GM23338 (cell line): ENCODE results near the gene IDE. TPM values are rescaled to one million over a fixed set of nuclear protein-coding genes. Genes with fewer than 3 reads are reported as not detected.

Source experiments
- ATAC-seq: fragments of 200-7000 bp; cut with Tn5 transposase; 3 replicates; pipeline ENCODE4 v1.9.1; 2020
- DNase-seq: peaks from one replicate; pipeline ENCODE4 v3.0.0-alpha.2; 2015; ENCODE audit warnings: low spot score
- H2AFZ ChIP-seq: fragments of 200-600 bp; sonication (generic); 2 replicates; pipeline ENCODE4 v1.8.0; 2016; ENCODE audit warnings: antibody characterized with exemption, mild to moderate bottlenecking, moderate library complexity
- H3F3A ChIP-seq: fragments of 200-600 bp; sonication (generic); replicated peaks from 2 replicates; pipeline ENCODE4 v1.8.0; 2017; ENCODE audit warnings: antibody characterized with exemption, mixed run types, low read depth
- H3K27ac ChIP-seq: fragments of 200-600 bp; sonication (generic); 2 replicates; pipeline ENCODE4 v1.6.1; 2016; ENCODE audit warnings: low read depth
- H3K27me3 ChIP-seq: fragments of 200-600 bp; sonication (generic); 2 replicates; pipeline ENCODE4 v1.8.0; 2016; ENCODE audit warnings: mild to moderate bottlenecking, mixed run types, moderate library complexity; ENCODE audit not compliant: insufficient read depth
- H3K36me3 ChIP-seq: fragments of 200-600 bp; sonication (generic); 2 replicates; pipeline ENCODE4 v1.8.0; 2016; ENCODE audit warnings: mild to moderate bottlenecking; ENCODE audit not compliant: insufficient read depth
- H3K4me1 ChIP-seq: fragments of 200-600 bp; sonication (generic); 2 replicates; pipeline ENCODE4 v1.8.0; 2016; ENCODE audit warnings: mild to moderate bottlenecking, moderate library complexity; ENCODE audit not compliant: insufficient read depth
- H3K4me2 ChIP-seq: fragments of 200-600 bp; sonication (generic); 2 replicates; pipeline ENCODE4 v1.7.1; 2017; ENCODE audit warnings: mixed run types
- H3K4me3 ChIP-seq: fragments of 200-600 bp; sonication (generic); 2 replicates; pipeline ENCODE4 v1.6.1; 2016; ENCODE audit warnings: mixed run types
- H3K79me2 ChIP-seq: fragments of 200-600 bp; sonication (generic); replicated peaks from 2 replicates; pipeline ENCODE4 v1.8.0; 2017; ENCODE audit warnings: mild to moderate bottlenecking; ENCODE audit not compliant: insufficient read depth
- H3K9me2 ChIP-seq: fragments of 200-600 bp; sonication (generic); 2 replicates; pipeline ENCODE4 v1.8.0; 2017; ENCODE audit not compliant: insufficient read depth
- H4K20me1 ChIP-seq: fragments of 200-600 bp; sonication (generic); replicated peaks from 2 replicates; pipeline ENCODE4 v1.8.0; 2017; ENCODE audit warnings: mild to moderate bottlenecking; ENCODE audit not compliant: insufficient read depth
- H3K27ac Mint-ChIP-seq: 2 replicates; pipeline ENCODE4 v1.8.0; 2020; ENCODE audit warnings: inconsistent platforms, mild to moderate bottlenecking, moderate library complexity, mixed read lengths
- H3K27me3 Mint-ChIP-seq: 3 replicates; pipeline ENCODE4 v1.8.0; 2022; ENCODE audit warnings: low read depth, mild to moderate bottlenecking, moderate library complexity, mixed read lengths, inconsistent platforms; ENCODE audit not compliant: insufficient read depth, poor library complexity
- H3K36me3 Mint-ChIP-seq: 3 replicates; pipeline ENCODE4 v1.8.0; 2021; ENCODE audit warnings: low read depth, mild to moderate bottlenecking, inconsistent platforms, moderate library complexity, mixed read lengths
- H3K4me1 Mint-ChIP-seq: 3 replicates; pipeline ENCODE4 v1.8.0; 2020; ENCODE audit warnings: mild to moderate bottlenecking, inconsistent platforms, mixed read lengths
- H3K4me3 Mint-ChIP-seq: 3 replicates; pipeline ENCODE4 v1.8.0; 2021; ENCODE audit warnings: moderate library complexity, mild to moderate bottlenecking, inconsistent platforms, mixed read lengths
- H3K9me3 Mint-ChIP-seq: 3 replicates; pipeline ENCODE4 v1.8.0; 2020; ENCODE audit warnings: moderate library complexity, mild to moderate bottlenecking, inconsistent platforms, mixed read lengths
- CREB1 ChIP-seq: fragments of 250-450 bp; sonication (Bioruptor Pico); IDR thresholded peaks from 2 replicates; pipeline ENCODE4 v1.5.0; 2020; ENCODE audit warnings: low read depth, mild to moderate bottlenecking, moderate library complexity
- EZH2 ChIP-seq: fragments of 200-600 bp; sonication (generic); IDR thresholded peaks from one replicate; pipeline ENCODE4 v1.8.0; 2017; ENCODE audit warnings: antibody characterized with exemption, mild to moderate bottlenecking, low read depth; ENCODE audit not compliant: unreplicated experiment
- JUNB ChIP-seq: IDR thresholded peaks from one replicate; pipeline ENCODE4 v1.6.1; 2016; ENCODE audit warnings: antibody characterized with exemption; ENCODE audit not compliant: unreplicated experiment
- POLR2AphosphoS5 ChIP-seq: IDR thresholded peaks from 2 replicates; pipeline ENCODE4 v1.6.1; 2016; ENCODE audit warnings: antibody characterized with exemption, low read depth
- STAT1 ChIP-seq: IDR thresholded peaks from one replicate; pipeline ENCODE4 v1.6.1; 2016; ENCODE audit warnings: antibody characterized with exemption; ENCODE audit not compliant: unreplicated experiment
- ZNF114 ChIP-seq: fragments of 250-450 bp; sonication (Bioruptor Pico); IDR thresholded peaks from 2 replicates; pipeline ENCODE4 v1.5.0; 2020; ENCODE audit warnings: mild to moderate bottlenecking, moderate library complexity
- ZNF331 ChIP-seq: fragments of 250-450 bp; sonication (Bioruptor Pico); IDR thresholded peaks from 2 replicates; pipeline ENCODE4 v1.5.0; 2020; ENCODE audit warnings: low read depth, mild to moderate bottlenecking, moderate library complexity
- polyA plus RNA-seq: library from polyadenylated mRNA; unstranded; fragments of >200 nt; fragmentation: Nextera tagmentation; extraction: Ambion mirVana; gene quantifications from 2 replicates; pipeline ENCODE4 v1.2.1, GENCODE V29; 2016
- total RNA-seq: library from RNA; depleted of rRNA; stranded (reverse); fragments of >200 nt; shearing (Covaris generic); gene quantifications from 2 replicates; pipeline ENCODE4 v1.2.3, GENCODE V29; 2014
- TF ChIP-seq, protein P1 (sequence below), 2 experiments: fragments of 200-600 bp in 1 of 2; sonication (generic) in 1 of 2; conservative IDR thresholded peaks; 2 replicates each; pipeline versions ENCODE4 v1.5.1 to v1.6.1; 2016 to 2017; ENCODE audit warnings: antibody characterized with exemption in 2 of 2, low read depth in 2 of 2, mild to moderate bottlenecking in 2 of 2, moderate library complexity in 1 of 2
- TF ChIP-seq, protein P2 (sequence below): fragments of 250-450 bp; sonication (Bioruptor Pico); IDR thresholded peaks from 2 replicates; pipeline ENCODE4 v1.5.0; 2020; ENCODE audit warnings: mild to moderate bottlenecking, moderate library complexity
- TF ChIP-seq, protein P3 (sequence below): IDR thresholded peaks from one replicate; pipeline ENCODE4 v1.6.1; 2018; ENCODE audit warnings: antibody characterized with exemption; ENCODE audit not compliant: unreplicated experiment
- TF ChIP-seq, protein P4 (sequence below): IDR thresholded peaks from 2 replicates; pipeline ENCODE4 v1.6.1; 2016; ENCODE audit warnings: antibody characterized with exemption

Gene IDE
- total and polyA plus RNA-seq, 2 experiments from 2014 or later = 12.9 to 36.3 TPM

DNA sequence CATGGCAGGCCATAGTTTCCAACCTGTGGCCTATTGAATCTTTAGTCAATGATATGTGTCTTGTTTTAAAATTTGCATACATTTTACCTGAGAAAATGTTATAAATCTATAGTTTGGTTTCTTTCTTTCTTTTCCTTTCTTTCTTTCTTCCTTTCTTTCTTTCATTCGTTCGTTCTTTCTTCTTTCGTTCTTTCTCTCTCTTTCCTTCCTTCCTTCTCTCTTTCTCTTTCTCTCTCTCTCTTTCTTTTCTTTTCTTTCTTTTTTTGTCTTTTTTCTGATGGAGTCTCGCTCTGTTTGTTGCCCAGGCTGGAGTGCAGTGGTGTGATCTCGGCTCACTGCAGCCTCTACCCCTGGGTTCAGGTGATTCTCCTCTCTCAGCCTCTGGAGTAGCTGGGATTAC is 133.3 kb downstream of the IDE start (continued):
- TF ChIP-seq, protein P1, sequence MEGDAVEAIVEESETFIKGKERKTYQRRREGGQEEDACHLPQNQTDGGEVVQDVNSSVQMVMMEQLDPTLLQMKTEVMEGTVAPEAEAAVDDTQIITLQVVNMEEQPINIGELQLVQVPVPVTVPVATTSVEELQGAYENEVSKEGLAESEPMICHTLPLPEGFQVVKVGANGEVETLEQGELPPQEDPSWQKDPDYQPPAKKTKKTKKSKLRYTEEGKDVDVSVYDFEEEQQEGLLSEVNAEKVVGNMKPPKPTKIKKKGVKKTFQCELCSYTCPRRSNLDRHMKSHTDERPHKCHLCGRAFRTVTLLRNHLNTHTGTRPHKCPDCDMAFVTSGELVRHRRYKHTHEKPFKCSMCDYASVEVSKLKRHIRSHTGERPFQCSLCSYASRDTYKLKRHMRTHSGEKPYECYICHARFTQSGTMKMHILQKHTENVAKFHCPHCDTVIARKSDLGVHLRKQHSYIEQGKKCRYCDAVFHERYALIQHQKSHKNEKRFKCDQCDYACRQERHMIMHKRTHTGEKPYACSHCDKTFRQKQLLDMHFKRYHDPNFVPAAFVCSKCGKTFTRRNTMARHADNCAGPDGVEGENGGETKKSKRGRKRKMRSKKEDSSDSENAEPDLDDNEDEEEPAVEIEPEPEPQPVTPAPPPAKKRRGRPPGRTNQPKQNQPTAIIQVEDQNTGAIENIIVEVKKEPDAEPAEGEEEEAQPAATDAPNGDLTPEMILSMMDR (conservative IDR thresholded peaks at IDR 0.05; ENCODE audit: low read depth in 2 of 2) = no peak
- no peak for TF ChIP-seq POLR2AphosphoS5

DNA sequence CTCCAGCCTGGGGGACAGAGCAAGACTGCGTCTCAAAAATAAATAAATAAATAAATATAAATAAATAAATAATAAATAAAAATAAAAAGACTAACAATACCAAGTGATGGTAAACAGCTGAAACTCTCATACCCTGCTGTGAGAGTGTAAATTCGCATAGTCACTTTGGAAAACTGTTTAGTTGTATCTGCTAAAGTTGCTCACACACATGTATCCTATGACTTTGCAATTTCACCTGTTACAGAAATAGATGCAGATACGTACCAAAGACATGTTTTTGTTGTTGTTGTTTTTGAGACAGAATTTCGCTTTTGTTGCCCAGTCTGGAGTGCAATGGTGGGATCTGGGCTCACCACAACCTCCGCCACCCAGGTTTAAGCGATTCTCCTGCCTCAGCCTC is 135.7 kb downstream of the IDE start:
- ATAC-seq = no peak
- Histone ChIP-seq H3K4me2 (no peak overlapping the region), H3K4me3 (no peak overlapping the region), H3F3A (no peaks in the 10 kb centered on the region), H3K27ac (no peak overlapping the region), H3K79me2 (no peaks in the 10 kb centered on the region), H3K4me1 (no peaks in the 10 kb centered on the region), H3K27me3 (no peaks in the 10 kb centered on the region), H2AFZ (no peak overlapping the region), H3K36me3 (no peaks in the 10 kb centered on the region), H3K9me2 (no peaks in the 10 kb centered on the region), H4K20me1 (no peaks in the 10 kb centered on the region)
- Mint-ChIP-seq H3K4me1 (no peaks in the 10 kb centered on the region; the same call in 2 of the 3 replicates), H3K27ac (no peak overlapping the region), H3K36me3 (no peaks in the 10 kb centered on the region), H3K27me3 (peaks cover 2% of the 10 kb centered on the region), H3K9me3 (no peaks in the 10 kb centered on the region), H3K4me3 (no peak overlapping the region)
- no peak for DNase-seq
- TF ChIP-seq JUNB (no peak), ZNF114 (CRISPR knock-in tag) (no peak), STAT1 (no peak), CREB1 (CRISPR knock-in tag) (no peak), ZNF331 (CRISPR knock-in tag) (no peak), EZH2 (no peak)
- TF ChIP-seq, protein P2, sequence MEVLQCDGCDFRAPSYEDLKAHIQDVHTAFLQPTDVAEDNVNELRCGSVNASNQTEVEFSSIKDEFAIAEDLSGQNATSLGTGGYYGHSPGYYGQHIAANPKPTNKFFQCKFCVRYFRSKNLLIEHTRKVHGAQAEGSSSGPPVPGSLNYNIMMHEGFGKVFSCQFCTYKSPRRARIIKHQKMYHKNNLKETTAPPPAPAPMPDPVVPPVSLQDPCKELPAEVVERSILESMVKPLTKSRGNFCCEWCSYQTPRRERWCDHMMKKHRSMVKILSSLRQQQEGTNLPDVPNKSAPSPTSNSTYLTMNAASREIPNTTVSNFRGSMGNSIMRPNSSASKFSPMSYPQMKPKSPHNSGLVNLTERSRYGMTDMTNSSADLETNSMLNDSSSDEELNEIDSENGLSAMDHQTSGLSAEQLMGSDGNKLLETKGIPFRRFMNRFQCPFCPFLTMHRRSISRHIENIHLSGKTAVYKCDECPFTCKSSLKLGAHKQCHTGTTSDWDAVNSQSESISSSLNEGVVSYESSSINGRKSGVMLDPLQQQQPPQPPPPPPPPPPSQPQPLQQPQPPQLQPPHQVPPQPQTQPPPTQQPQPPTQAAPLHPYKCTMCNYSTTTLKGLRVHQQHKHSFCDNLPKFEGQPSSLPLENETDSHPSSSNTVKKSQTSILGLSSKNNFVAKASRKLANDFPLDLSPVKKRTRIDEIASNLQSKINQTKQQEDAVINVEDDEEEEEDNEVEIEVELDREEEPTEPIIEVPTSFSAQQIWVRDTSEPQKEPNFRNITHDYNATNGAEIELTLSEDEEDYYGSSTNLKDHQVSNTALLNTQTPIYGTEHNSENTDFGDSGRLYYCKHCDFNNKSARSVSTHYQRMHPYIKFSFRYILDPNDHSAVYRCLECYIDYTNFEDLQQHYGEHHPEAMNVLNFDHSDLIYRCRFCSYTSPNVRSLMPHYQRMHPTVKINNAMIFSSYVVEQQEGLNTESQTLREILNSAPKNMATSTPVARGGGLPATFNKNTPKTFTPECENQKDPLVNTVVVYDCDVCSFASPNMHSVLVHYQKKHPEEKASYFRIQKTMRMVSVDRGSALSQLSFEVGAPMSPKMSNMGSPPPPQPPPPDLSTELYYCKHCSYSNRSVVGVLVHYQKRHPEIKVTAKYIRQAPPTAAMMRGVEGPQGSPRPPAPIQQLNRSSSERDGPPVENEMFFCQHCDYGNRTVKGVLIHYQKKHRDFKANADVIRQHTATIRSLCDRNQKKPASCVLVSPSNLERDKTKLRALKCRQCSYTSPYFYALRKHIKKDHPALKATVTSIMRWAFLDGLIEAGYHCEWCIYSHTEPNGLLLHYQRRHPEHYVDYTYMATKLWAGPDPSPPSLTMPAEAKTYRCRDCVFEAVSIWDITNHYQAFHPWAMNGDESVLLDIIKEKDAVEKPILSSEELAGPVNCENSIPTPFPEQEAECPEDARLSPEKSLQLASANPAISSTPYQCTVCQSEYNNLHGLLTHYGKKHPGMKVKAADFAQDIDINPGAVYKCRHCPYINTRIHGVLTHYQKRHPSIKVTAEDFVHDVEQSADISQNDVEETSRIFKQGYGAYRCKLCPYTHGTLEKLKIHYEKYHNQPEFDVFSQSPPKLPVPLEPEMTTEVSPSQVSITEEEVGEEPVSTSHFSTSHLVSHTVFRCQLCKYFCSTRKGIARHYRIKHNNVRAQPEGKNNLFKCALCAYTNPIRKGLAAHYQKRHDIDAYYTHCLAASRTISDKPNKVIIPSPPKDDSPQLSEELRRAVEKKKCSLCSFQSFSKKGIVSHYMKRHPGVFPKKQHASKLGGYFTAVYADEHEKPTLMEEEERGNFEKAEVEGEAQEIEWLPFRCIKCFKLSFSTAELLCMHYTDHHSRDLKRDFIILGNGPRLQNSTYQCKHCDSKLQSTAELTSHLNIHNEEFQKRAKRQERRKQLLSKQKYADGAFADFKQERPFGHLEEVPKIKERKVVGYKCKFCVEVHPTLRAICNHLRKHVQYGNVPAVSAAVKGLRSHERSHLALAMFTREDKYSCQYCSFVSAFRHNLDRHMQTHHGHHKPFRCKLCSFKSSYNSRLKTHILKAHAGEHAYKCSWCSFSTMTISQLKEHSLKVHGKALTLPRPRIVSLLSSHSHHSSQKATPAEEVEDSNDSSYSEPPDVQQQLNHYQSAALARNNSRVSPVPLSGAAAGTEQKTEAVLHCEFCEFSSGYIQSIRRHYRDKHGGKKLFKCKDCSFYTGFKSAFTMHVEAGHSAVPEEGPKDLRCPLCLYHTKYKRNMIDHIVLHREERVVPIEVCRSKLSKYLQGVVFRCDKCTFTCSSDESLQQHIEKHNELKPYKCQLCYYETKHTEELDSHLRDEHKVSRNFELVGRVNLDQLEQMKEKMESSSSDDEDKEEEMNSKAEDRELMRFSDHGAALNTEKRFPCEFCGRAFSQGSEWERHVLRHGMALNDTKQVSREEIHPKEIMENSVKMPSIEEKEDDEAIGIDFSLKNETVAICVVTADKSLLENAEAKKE (CRISPR knock-in tag) = no peak
- TF ChIP-seq, protein P1 (conservative IDR thresholded peaks at IDR 0.05; ENCODE audit: low read depth in 2 of 2) = no peak
- TF ChIP-seq, protein P3, sequence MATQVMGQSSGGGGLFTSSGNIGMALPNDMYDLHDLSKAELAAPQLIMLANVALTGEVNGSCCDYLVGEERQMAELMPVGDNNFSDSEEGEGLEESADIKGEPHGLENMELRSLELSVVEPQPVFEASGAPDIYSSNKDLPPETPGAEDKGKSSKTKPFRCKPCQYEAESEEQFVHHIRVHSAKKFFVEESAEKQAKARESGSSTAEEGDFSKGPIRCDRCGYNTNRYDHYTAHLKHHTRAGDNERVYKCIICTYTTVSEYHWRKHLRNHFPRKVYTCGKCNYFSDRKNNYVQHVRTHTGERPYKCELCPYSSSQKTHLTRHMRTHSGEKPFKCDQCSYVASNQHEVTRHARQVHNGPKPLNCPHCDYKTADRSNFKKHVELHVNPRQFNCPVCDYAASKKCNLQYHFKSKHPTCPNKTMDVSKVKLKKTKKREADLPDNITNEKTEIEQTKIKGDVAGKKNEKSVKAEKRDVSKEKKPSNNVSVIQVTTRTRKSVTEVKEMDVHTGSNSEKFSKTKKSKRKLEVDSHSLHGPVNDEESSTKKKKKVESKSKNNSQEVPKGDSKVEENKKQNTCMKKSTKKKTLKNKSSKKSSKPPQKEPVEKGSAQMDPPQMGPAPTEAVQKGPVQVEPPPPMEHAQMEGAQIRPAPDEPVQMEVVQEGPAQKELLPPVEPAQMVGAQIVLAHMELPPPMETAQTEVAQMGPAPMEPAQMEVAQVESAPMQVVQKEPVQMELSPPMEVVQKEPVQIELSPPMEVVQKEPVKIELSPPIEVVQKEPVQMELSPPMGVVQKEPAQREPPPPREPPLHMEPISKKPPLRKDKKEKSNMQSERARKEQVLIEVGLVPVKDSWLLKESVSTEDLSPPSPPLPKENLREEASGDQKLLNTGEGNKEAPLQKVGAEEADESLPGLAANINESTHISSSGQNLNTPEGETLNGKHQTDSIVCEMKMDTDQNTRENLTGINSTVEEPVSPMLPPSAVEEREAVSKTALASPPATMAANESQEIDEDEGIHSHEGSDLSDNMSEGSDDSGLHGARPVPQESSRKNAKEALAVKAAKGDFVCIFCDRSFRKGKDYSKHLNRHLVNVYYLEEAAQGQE = no peak
- TF ChIP-seq, protein P4, sequence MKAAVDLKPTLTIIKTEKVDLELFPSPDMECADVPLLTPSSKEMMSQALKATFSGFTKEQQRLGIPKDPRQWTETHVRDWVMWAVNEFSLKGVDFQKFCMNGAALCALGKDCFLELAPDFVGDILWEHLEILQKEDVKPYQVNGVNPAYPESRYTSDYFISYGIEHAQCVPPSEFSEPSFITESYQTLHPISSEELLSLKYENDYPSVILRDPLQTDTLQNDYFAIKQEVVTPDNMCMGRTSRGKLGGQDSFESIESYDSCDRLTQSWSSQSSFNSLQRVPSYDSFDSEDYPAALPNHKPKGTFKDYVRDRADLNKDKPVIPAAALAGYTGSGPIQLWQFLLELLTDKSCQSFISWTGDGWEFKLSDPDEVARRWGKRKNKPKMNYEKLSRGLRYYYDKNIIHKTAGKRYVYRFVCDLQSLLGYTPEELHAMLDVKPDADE = no peak
